Mucosa of descending colon (tissue), 3 donors: ENCODE data around the gene SPATA1. TPM values are rescaled to one million over a fixed set of nuclear protein-coding genes. Genes with fewer than 3 reads are reported as not detected.

Source experiments
- ATAC-seq: fragments of 200-7000 bp; cut with Tn5 transposase; one replicate; pipeline ENCODE4 v1.9.1; 2020; ENCODE audit warnings: mild to moderate bottlenecking, moderate library complexity
- DNase-seq, 3 donors: peaks; one replicate each; pipeline ENCODE4 v3.0.0-alpha.2; 2020
- H3K36me3 ChIP-seq: fragments of 200-600 bp; one replicate; pipeline ENCODE4 v1.8.0; 2021; ENCODE audit warnings: low read depth, mild to moderate bottlenecking
- H3K4me1 ChIP-seq: fragments of 200-600 bp; one replicate; pipeline ENCODE4 v1.8.0; 2021; ENCODE audit warnings: low read depth, mild to moderate bottlenecking
- H3K4me3 ChIP-seq: fragments of 200-600 bp; one replicate; pipeline ENCODE4 v1.8.0; 2021; ENCODE audit warnings: mild to moderate bottlenecking
- H3K9me3 ChIP-seq: fragments of 200-600 bp; one replicate; pipeline ENCODE4 v1.8.0; 2021; ENCODE audit warnings: mild to moderate bottlenecking
- intact Hi-C, 2 donors: fragments of 100-400 bp; cut with DNase I in 1 of 2; cut with micrococcal nuclease in 1 of 2; formaldehyde crosslinking; loops; one replicate each; pipeline versions ENCODE4 v1.11.0 to v1.11.1; 2022; cut with DNase I, micrococcal nuclease
- total RNA-seq, 3 donors: library from RNA; stranded (reverse); fragmentation: NEBNext Ultra II Directional in 2 of 3; extraction: Animal tissue kit (Norgen Biotek cat#: 25700) in 2 of 3; gene quantifications; one replicate each; pipeline versions ENCODE4 v1.2.1 to v1.2.4, GENCODE V29; 2021 to 2023
- TF ChIP-seq, protein P1 (sequence below): fragments of 200-600 bp; IDR thresholded peaks from one replicate; pipeline ENCODE4 v1.8.0; 2022; ENCODE audit warnings: antibody characterized with exemption, mild to moderate bottlenecking
- donor health status: DM: no; HTN: no; CAD: no; lungs with moderate emphysema.
- donor health status: DM: no; HTN: no; CAD: no.
- donor health status: DM: no; HTN: yes; CAD: no.

Gene SPATA1
- total RNA-seq, 3 donors from 2014 or later = 2.0 to 3.8 (median 3.5) TPM

DNA sequence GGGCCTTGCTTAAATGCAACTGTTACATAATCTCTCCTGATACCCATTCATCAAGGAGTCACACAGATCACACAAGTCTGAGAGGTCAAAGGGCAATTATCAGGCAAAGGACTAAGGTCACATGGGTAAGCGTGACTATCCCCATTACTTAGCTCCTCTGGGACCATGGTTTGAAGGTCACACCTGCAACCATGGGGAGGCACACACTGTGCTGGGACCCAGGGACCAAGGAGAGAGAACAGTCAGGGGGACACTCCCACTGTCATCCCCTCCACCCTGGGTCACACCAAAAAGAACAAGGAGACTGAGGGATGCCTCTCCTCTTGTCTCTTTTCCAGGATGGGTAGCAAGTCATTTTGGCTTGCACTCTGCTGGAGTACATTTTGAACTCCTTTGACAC, 99.0 kb downstream of the SPATA1 start:
- intact Hi-C loops = loop anchor here in 1 of 2 donors (10.0 kb wide), 1 partner anchor 160 kb away; no protein-coding TSS in a partner anchor
- Histone ChIP-seq H3K4me1 (no peaks in the 10 kb centered on the region), H3K4me3 (no peak overlapping the region), H3K36me3 (no peaks in the 10 kb centered on the region), H3K9me3 (peaks cover 31% of the 10 kb centered on the region)
- no peak for DNase-seq
- ATAC-seq = no peak
- TF ChIP-seq, protein P1, sequence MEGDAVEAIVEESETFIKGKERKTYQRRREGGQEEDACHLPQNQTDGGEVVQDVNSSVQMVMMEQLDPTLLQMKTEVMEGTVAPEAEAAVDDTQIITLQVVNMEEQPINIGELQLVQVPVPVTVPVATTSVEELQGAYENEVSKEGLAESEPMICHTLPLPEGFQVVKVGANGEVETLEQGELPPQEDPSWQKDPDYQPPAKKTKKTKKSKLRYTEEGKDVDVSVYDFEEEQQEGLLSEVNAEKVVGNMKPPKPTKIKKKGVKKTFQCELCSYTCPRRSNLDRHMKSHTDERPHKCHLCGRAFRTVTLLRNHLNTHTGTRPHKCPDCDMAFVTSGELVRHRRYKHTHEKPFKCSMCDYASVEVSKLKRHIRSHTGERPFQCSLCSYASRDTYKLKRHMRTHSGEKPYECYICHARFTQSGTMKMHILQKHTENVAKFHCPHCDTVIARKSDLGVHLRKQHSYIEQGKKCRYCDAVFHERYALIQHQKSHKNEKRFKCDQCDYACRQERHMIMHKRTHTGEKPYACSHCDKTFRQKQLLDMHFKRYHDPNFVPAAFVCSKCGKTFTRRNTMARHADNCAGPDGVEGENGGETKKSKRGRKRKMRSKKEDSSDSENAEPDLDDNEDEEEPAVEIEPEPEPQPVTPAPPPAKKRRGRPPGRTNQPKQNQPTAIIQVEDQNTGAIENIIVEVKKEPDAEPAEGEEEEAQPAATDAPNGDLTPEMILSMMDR = no peak

DNA sequence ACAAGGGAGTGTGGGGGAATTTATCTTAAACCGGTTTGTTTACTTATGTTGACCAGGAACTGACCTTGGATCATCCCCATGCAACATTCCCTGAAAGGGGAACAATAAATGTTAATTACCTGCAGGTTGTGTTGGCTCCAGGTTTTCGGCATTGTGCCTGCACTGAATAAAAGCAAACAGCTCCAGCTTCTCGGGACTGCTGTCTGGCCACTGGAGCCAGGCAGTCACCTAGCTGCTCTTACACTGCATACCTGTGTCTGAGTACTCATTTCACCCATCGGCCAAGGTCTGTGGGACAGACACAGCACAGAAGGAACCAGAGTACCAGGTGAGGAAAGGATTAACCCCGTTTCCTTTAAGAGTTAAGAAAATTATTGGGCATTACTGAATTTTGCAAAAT, 100.8 kb downstream of the SPATA1 start:
- intact Hi-C loops = loop anchor here in 1 of 2 donors (10.0 kb wide), 1 partner anchor 162 kb away; no protein-coding TSS in a partner anchor
- no peak for ATAC-seq
- H3K4me3 ChIP-seq = no peak overlapping the region
- TF ChIP-seq, protein P1 = no peak
- DNase-seq = no peak
- no peaks in the 10 kb centered on the region for H3K4me1 ChIP-seq
- peaks cover 31% of the 10 kb centered on the region for H3K9me3 ChIP-seq
- no peaks in the 10 kb centered on the region for H3K36me3 ChIP-seq

DNA sequence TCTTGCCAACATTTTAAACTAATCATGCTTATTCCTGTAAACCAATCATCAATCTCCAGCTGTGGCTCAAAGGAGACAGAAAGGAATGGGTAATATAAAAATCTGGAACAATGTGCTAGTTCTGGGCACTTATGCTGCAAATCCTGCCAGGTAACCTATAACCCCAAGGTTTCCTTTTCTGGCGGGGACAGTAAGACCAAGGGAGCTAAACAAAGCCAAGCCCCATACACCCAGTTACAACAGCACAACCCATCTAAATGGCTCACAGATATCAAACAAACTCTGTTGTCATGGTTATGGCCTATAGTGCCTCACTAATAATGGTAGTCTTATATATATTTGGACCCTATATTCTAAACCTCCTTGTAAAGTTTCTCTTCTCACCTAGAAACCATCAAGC, 104.9 kb downstream of the SPATA1 start:
- H3K9me3 ChIP-seq = peaks cover 27% of the 10 kb centered on the region
- intact Hi-C loops = no loop called here
- no peaks in the 10 kb centered on the region for H3K36me3 ChIP-seq
- TF ChIP-seq, protein P1 = no peak
- H3K4me1 ChIP-seq = no peaks in the 10 kb centered on the region
- ATAC-seq (no peak), DNase-seq (no peak)
- H3K4me3 ChIP-seq = no peak overlapping the region

DNA sequence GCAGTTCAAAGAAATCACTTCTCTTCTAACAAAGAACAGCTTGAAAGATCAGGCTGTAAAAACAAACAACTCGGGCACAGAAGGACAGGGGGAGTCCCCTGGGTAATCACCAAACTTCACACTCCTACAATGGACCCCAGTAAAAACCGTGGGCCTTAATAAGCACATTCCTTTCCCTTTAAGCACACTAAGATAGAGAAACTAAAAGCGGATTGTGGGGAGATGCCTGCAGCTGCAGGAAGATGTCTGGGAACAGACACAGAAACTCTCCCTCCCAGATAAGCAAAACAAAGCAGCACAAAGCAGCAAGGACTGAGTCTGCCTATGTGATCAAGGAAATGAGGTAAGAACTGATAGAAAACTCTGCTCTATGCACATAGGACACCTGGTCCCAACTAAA, 105.6 kb downstream of the SPATA1 start:
- no peak overlapping the region for H3K4me3 ChIP-seq
- intact Hi-C loops = no loop called here
- H3K4me1 ChIP-seq = no peaks in the 10 kb centered on the region
- no peak for DNase-seq
- ATAC-seq = no peak
- TF ChIP-seq, protein P1 = no peak
- H3K9me3 ChIP-seq = peaks cover 20% of the 10 kb centered on the region
- no peaks in the 10 kb centered on the region for H3K36me3 ChIP-seq

DNA sequence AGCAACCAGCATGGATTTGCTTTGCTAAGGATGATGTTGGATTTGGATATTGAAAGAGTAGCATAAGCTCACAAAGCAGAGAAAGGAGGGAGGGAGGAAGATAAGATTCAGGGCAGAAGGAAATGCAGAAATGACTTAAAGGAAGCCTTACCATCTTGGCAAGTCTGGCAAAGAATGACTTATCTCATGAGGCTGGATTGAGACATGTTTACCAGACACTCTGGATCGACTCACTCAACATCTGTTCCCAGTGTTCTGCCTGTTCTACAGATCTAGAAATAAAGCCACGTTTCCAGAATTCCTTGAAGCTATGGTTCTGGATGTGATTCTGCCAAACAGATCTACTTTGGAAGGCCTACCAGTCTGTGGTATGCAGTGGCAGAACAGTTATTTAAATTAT, 106.8 kb downstream of the SPATA1 start:
- TF ChIP-seq, protein P1 = no peak
- Histone ChIP-seq H3K4me1 (no peaks in the 10 kb centered on the region), H3K4me3 (no peak overlapping the region), H3K36me3 (no peaks in the 10 kb centered on the region), H3K9me3 (peaks cover 16% of the 10 kb centered on the region)
- DNase-seq (no peak), ATAC-seq (no peak)
- intact Hi-C loops = no loop called here

DNA sequence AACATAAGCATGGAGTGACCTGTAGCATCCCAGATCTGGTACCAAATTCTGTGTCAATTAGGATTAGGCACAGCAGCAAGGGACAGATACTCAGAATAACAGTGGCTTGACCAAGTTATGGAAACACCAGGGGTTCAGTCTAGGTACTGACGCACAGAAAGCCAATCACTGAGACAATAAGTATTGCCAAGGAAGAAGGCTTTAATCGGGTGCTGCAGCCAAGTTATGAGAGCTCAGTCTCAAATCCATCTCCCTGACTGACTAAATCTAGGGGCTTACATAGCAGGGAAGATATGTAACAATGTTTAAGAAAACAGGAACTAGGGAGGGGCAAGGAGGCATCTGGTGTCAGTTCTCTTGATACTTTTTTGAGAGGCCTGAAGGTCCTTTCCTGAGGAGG, 107.7 kb downstream of the SPATA1 start:
- intact Hi-C loops = no loop called here
- no peaks in the 10 kb centered on the region for H3K36me3 ChIP-seq
- no peak overlapping the region for H3K4me3 ChIP-seq
- TF ChIP-seq, protein P1 = no peak
- DNase-seq (no peak), ATAC-seq (no peak)
- no peaks in the 10 kb centered on the region for H3K4me1 ChIP-seq
- H3K9me3 ChIP-seq = peaks cover 16% of the 10 kb centered on the region
